ENCODE results near the gene DGKG. TPM values are rescaled to one million over a fixed set of nuclear protein-coding genes. Genes with fewer than 3 reads are reported as not detected.

Gene DGKG
- total and polyA plus RNA-seq, 2 of the 8 experiments (the other 6 are each of a cell fraction or from before 2014, with no cell fraction given) = 0.30 to 0.48 TPM

DNA sequence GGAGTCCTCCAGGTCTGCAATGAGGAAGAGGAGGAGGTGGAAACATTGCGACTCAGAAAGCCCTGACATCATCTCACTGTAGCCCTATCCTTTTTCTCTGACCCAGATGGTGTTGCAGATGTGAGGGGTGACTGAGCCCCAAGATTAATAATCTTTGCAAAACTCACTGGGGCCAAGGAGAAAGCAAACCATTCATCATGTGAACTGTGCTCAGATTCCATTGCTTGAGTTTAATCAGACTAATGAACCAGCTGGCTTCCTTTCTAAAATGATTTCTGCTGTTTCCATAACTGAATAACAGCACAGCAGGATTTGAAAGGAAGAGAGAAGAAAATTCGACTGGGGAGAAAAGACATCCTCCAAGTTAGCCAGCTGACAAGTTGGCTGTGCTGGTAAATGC lies 13.4 kb upstream of the DGKG start (continued):
- TF ChIP-seq SIX5 (IDR thresholded peaks at IDR 0.05; ENCODE audit: low read depth, low read length) (no peak), SP4 (IDR thresholded peaks at IDR 0.05; ENCODE audit: low read length) (no peak), BRCA1 (IDR thresholded peaks at IDR 0.05; ENCODE audit: low read depth, low read length) (no peak), TAF1 (IDR thresholded peaks at IDR 0.05; ENCODE audit: low read depth, low read length) (no peak)
